ENCODE measurements around the gene ANGEL1. TPM values are rescaled to one million over a fixed set of nuclear protein-coding genes. Genes with fewer than 3 reads are reported as not detected.

ANGEL1 gene
- total and polyA plus RNA-seq, 8 donors = 18.9 to 46.6 (median 40.5) TPM

DNA sequence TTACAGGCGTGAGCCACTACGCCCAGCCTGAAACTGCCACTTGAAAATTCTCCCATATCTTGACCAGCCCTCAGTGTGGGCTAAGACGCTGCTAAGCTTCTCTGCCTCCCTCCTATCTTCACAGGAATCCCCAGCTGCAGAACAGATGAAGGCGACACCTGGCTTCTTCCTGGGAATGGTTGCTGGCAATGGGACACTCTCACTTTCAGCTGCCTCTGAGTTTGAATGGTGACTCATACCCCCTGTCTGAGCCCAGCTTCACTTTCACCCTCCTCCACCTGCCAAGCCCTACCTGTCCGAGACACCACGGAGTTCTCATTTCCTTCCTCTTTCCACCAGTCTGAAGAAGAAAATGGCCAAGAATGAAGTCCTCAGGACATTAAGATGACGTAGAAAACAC is 69.7 kb downstream of the ANGEL1 start:
- intact Hi-C loops (cut with DNase I) = no loop called here
- TF ChIP-seq CTCF (IDR thresholded peaks at IDR 0.05) = no peak
- DNase-seq (no peak), ATAC-seq (peak; percentile 47)
- Histone ChIP-seq H3K27ac (no peak overlapping the region), H3K4me1 (no peaks in the 10 kb centered on the region), H3K9me3 (peaks cover 0 to 21% of the 10 kb centered on the region in 2 donors), H3K27me3 (no peaks in the 10 kb centered on the region), H3K4me3 (no peak overlapping the region), H3K36me3 (no peaks in the 10 kb centered on the region)

- H3K4me1 ChIP-seq = no peaks in the 10 kb centered on the region
- no peak for ATAC-seq
- H3K27ac ChIP-seq = no peak overlapping the region
- no peak for TF ChIP-seq CTCF (IDR thresholded peaks at IDR 0.05)
- no peak overlapping the region for H3K4me3 ChIP-seq
- intact Hi-C loops (cut with DNase I) = no loop called here
- H3K9me3 ChIP-seq = peaks cover 0 to 21% of the 10 kb centered on the region in 2 donors
- DNase-seq = no peak
- H3K27me3 ChIP-seq = no peaks in the 10 kb centered on the region
- H3K36me3 ChIP-seq = no peaks in the 10 kb centered on the region
These were observed 70.5 kb downstream of the ANGEL1 start for GRCh38 chr14:76742185-76742584.

DNA sequence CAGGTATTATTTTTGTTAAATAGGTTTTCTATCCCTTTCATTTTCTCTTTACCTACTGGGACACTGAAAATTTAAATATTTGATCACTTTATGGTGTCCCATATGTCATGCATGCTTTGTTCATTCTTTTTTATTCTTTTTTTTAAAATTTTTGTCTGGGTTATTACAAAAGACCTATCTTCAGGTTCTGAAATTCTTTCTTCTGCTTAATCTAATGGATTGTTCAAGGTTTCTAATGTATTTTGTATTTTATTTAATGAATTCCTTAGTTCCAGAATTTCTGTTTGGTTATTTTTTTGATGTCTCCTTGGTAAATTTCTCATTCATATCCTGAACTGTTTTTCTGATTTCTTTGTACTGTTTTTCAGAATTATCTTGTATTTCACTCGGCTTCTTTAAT is 71.6 kb downstream of the ANGEL1 start:
- no peaks in the 10 kb centered on the region for H3K4me1 ChIP-seq

More for the DNA sequence above, 71.6 kb downstream of the ANGEL1 start:
- H3K27me3 ChIP-seq = no peaks in the 10 kb centered on the region
- intact Hi-C loops (cut with DNase I) = no loop called here
- no peak overlapping the region for H3K27ac ChIP-seq
- peaks cover 0 to 21% of the 10 kb centered on the region in 2 donors for H3K9me3 ChIP-seq
- DNase-seq = no peak
- no peak overlapping the region for H3K4me3 ChIP-seq
- TF ChIP-seq CTCF (IDR thresholded peaks at IDR 0.05) = no peak
- H3K36me3 ChIP-seq = no peaks in the 10 kb centered on the region
- ATAC-seq = no peak

Other genes with a start within 250 kb of the ANGEL1 start
- gene VASH1, start 51.4 kb downstream of the ANGEL1 start, total RNA-seq = 10 to 100 TPM; 26.5 to 29.3 TPM
- 10 to 100 TPM; 38.9 to 71.3 (median 55.3) TPM for gene VASH1, start 51.4 kb downstream of the ANGEL1 start, polyA plus RNA-seq (ENCODE audit: insufficient read length in 6 of 6)
- gene LRRC74A, start 13.5 kb upstream of the ANGEL1 start, total RNA-seq = not detected
- under 1 TPM; 0.10 to 0.40 (median 0.34) TPM for gene LRRC74A, start 13.5 kb upstream of the ANGEL1 start, polyA plus RNA-seq (ENCODE audit: insufficient read length in 6 of 6)
- 10 to 100 TPM; 45.9 to 46.3 TPM for gene IRF2BPL, start 215.8 kb upstream of the ANGEL1 start, total RNA-seq
- 10 to 100 TPM; 22.8 to 50.0 (median 41.8) TPM for gene IRF2BPL, start 215.8 kb upstream of the ANGEL1 start, polyA plus RNA-seq (ENCODE audit: insufficient read length in 6 of 6)